OCI-LY3 (cell line): ENCODE results near the gene IFRD2.
A peak's percentile ranks its signal among the peaks of the same experiment; 100 is the strongest.

Experiments
- H2AFZ ChIP-seq: fragments of 200-600, 300-600 bp; shearing (Covaris generic); 2 replicates; pipeline ENCODE4 v1.6.0; 2014; ENCODE audit warnings: antibody characterized with exemption, low read depth, low read length
- H3K27ac ChIP-seq: fragments of 200-600, 300-600 bp; sonication (generic); 2 replicates; pipeline ENCODE4 v1.5.1; 2014; ENCODE audit warnings: mild to moderate bottlenecking, low read length, moderate library complexity, mixed read lengths
- H3K27me3 ChIP-seq: fragments of 200-600, 300-600 bp; sonication (generic); 2 replicates; pipeline ENCODE4 v1.6.1; 2014; ENCODE audit warnings: low read depth, low read length, mixed read lengths
- H3K36me3 ChIP-seq: fragments of 200-600, 300-600 bp; sonication (generic); replicated peaks from 2 replicates; pipeline ENCODE3; 2014; ENCODE audit warnings: low read depth, low read length, mixed read lengths
- H3K4me1 ChIP-seq: fragments of 300-600, 200-600 bp; sonication (generic); 2 replicates; pipeline ENCODE4 v1.6.1; 2014; ENCODE audit warnings: low read length, mixed read lengths
- H3K4me2 ChIP-seq: fragments of 200-600, 300-600 bp; sonication (generic); 2 replicates; pipeline ENCODE4 v1.6.1; 2014; ENCODE audit warnings: low read length, mixed read lengths
- H3K4me3 ChIP-seq: fragments of 300-600, 200-600 bp; sonication (generic); 2 replicates; pipeline ENCODE4 v1.5.1; 2014; ENCODE audit warnings: antibody characterized with exemption, mild to moderate bottlenecking, low read length, moderate library complexity
- H3K79me2 ChIP-seq: fragments of 300-600, 200-600 bp; shearing (Covaris generic); 2 replicates; pipeline ENCODE4 v1.6.1; 2014; ENCODE audit warnings: mild to moderate bottlenecking, low read length, mixed read lengths
- H3K9ac ChIP-seq: fragments of 300-600, 200-600 bp; shearing (Covaris generic); 2 replicates; pipeline ENCODE4 v1.6.0; 2014; ENCODE audit warnings: mild to moderate bottlenecking, low read length, moderate library complexity
- H3K9me3 ChIP-seq: fragments of 200-600, 300-600 bp; shearing (Covaris generic); 2 replicates; pipeline ENCODE4 v1.6.1; 2014; ENCODE audit warnings: low read length, mixed read lengths; ENCODE audit not compliant: insufficient read depth
- H4K20me1 ChIP-seq: fragments of 200-600, 300-600 bp; sonication (generic); 2 replicates; pipeline ENCODE4 v1.6.1; 2016; ENCODE audit warnings: low read length, mixed read lengths; ENCODE audit not compliant: insufficient read depth
- EZH2phosphoT487 ChIP-seq: fragments of 200-600 bp; shearing (Covaris generic); IDR thresholded peaks from 2 replicates; pipeline ENCODE4 v1.6.1; 2018; ENCODE audit warnings: antibody characterized with exemption, mixed run types, low read depth
- TF ChIP-seq, protein P1 (sequence below): fragments of 200-600, 300-600 bp; sonication (generic); IDR thresholded peaks from 2 replicates; pipeline ENCODE4 v1.5.1; 2014; ENCODE audit warnings: antibody characterized with exemption, low read length, low read depth

Gene IFRD2

DNA sequence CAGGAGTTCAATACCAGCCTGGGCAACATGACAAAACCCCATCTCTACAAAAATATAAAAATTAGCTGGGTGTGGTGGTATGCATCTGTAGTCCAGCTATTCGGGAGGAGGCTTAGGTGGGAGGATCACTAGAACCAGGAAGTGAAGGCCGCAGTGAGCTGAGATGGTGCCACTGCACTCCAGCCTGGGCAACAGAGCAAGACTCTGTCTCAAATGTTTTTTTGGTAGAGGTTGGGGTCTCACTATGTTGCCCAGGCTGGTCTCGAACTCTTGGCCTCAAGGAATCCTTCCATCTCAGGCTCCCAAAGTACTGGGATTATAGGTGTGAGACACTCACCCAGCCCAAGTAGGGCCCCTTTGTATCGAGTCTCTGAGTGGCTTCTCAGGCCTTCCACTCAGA is 1.9 kb upstream of the IFRD2 start:
- Histone ChIP-seq H3K27ac (no peak overlapping the region), H3K9me3 (no peaks in the 10 kb centered on the region), H3K4me2 (no peak overlapping the region), H3K27me3 (no peaks in the 10 kb centered on the region), H4K20me1 (no peaks in the 10 kb centered on the region), H3K9ac (no peak overlapping the region), H3K36me3 (peaks cover 17% of the 10 kb centered on the region), H3K4me1 (peaks cover 19% of the 10 kb centered on the region), H2AFZ (no peak overlapping the region), H3K79me2 (peaks cover 38% of the 10 kb centered on the region), H3K4me3 (no peak overlapping the region)
- TF ChIP-seq, protein P1, sequence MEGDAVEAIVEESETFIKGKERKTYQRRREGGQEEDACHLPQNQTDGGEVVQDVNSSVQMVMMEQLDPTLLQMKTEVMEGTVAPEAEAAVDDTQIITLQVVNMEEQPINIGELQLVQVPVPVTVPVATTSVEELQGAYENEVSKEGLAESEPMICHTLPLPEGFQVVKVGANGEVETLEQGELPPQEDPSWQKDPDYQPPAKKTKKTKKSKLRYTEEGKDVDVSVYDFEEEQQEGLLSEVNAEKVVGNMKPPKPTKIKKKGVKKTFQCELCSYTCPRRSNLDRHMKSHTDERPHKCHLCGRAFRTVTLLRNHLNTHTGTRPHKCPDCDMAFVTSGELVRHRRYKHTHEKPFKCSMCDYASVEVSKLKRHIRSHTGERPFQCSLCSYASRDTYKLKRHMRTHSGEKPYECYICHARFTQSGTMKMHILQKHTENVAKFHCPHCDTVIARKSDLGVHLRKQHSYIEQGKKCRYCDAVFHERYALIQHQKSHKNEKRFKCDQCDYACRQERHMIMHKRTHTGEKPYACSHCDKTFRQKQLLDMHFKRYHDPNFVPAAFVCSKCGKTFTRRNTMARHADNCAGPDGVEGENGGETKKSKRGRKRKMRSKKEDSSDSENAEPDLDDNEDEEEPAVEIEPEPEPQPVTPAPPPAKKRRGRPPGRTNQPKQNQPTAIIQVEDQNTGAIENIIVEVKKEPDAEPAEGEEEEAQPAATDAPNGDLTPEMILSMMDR: no peak
- TF ChIP-seq EZH2phosphoT487: no peak

DNA sequence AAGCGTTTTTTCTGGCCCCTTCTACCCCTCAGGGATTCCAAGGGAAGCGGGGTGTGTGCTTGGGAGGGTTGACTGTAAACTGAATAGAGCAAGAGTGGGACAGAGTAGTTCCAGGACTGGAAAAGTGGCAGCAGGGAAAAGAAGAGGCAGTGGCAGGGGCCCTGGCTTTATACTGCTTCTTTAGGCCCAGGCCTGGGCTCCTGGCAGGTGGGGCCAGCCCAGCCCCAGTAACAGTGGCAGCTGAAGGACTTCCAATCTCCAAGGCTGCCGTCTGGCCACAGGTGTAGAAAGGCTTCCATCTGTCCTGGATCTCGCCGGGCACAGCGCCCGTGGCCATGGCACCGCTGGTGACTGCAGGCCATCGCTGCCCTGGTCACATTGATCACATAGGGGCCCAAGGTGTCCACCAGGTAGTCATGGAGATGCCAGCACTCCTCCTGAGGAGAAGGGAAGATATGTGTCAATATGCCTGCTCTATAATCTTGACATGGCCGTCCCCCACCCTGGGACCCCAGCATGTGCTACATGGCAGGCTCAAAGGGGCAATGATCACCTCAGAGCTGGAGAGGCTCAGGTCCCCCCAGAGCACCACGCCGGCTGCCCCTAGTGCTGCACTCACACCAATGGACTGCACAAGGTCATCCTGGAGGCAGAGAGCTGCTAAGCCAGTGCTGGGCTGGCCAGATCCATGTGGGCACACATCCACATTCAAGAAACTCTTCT is 1.0 kb upstream of the IFRD2 start:
- Histone ChIP-seq H3K4me2 (peak overlapping the region; percentile 83), H3K9me3 (no peaks in the 10 kb centered on the region)

DNA sequence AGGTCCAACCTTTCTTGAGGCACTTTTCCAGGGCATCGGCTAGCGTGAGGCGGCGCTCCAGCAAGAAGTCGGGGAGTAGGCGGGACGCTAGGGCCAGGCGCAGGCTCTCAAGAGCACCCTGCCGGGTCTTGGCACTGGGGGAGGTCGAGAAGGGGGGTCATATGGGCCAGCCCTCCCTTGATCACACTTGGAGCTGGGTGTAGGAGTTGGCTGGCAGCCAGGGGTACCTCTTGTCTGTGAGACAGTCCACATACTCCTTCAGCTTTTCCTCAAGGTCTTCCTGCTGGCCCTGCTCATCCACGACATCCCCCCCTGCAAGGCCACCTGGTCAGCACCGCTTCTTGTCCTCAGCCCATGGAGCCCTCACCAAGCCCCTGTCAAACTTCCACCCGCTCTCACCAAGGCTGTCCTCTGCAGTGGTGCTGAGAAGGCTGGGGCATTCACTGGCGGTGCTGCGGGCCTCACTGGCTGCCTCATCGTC is 2.0 kb downstream of the IFRD2 start:
- H3K36me3 ChIP-seq: peaks cover 48% of the 10 kb centered on the region
- H3K9ac ChIP-seq: no peak overlapping the region
- H3K27me3 ChIP-seq: no peaks in the 10 kb centered on the region
- H3K27ac ChIP-seq: no peak overlapping the region
- H3K4me3 ChIP-seq: peak overlapping the region; percentile 96
- peaks cover 37% of the 10 kb centered on the region for H3K79me2 ChIP-seq
- TF ChIP-seq, protein P1: no peak
- TF ChIP-seq EZH2phosphoT487: no peak
- H3K4me2 ChIP-seq: peak overlapping the region; percentile 93; the same call in 1 of the 2 replicates
- H3K9me3 ChIP-seq: no peaks in the 10 kb centered on the region
- no peaks in the 10 kb centered on the region for H4K20me1 ChIP-seq
- H3K4me1 ChIP-seq: peaks cover 11% of the 10 kb centered on the region
- no peak overlapping the region for H2AFZ ChIP-seq

More for the DNA sequence above, 1.0 kb upstream of the IFRD2 start:
- TF ChIP-seq, protein P1: no peak
- no peak for TF ChIP-seq EZH2phosphoT487
- no peaks in the 10 kb centered on the region for H4K20me1 ChIP-seq
- peaks cover 25% of the 10 kb centered on the region for H3K36me3 ChIP-seq
- no peak overlapping the region for H2AFZ ChIP-seq
- H3K9ac ChIP-seq: peak overlapping the region; percentile 71
- peak overlapping the region; percentile 96 for H3K4me3 ChIP-seq
- H3K27ac ChIP-seq: peak overlapping the region; percentile 28
- H3K4me1 ChIP-seq: peaks cover 16% of the 10 kb centered on the region
- no peaks in the 10 kb centered on the region for H3K27me3 ChIP-seq
- peaks cover 41% of the 10 kb centered on the region for H3K79me2 ChIP-seq

DNA sequence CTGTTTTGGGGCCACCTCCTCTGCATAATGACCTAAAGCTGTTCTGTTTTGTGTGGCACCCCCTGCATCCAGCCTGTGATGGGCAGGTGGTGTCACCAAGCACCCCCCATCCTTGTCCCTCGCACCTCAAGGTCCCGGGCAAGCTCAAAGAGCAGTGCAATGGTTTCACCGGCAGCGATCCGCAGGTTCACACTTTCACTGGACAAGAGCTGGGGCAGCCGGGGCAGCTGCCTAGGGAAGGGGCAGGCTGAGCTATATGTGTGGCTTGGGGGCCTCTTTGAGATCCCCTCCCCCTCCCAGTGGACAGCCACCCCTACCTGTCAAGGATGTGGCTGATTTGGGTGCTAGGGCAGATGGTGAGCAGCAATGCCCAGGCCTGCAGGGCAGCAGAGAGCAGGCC is 3.1 kb downstream of the IFRD2 start:
- no peaks in the 10 kb centered on the region for H3K27me3 ChIP-seq
- peaks cover 48% of the 10 kb centered on the region for H3K36me3 ChIP-seq
- peaks cover 37% of the 10 kb centered on the region for H3K79me2 ChIP-seq
- H3K4me1 ChIP-seq: peaks cover 11% of the 10 kb centered on the region
- H4K20me1 ChIP-seq: no peaks in the 10 kb centered on the region
- no peak overlapping the region for H3K27ac ChIP-seq
- H3K4me3 ChIP-seq: no peak overlapping the region
- H3K9ac ChIP-seq: no peak overlapping the region
- H3K9me3 ChIP-seq: no peaks in the 10 kb centered on the region
- no peak overlapping the region for H2AFZ ChIP-seq
- TF ChIP-seq EZH2phosphoT487: no peak
- TF ChIP-seq, protein P1: no peak
- no peak overlapping the region for H3K4me2 ChIP-seq
